Measurements from ENCODE around the gene IZUMO1.
"Not testable (repeated sequence)": the region's sequence is repeated elsewhere in the genome, so short reads cannot be mapped to it uniquely, and the experiment has no call there.

DNA sequence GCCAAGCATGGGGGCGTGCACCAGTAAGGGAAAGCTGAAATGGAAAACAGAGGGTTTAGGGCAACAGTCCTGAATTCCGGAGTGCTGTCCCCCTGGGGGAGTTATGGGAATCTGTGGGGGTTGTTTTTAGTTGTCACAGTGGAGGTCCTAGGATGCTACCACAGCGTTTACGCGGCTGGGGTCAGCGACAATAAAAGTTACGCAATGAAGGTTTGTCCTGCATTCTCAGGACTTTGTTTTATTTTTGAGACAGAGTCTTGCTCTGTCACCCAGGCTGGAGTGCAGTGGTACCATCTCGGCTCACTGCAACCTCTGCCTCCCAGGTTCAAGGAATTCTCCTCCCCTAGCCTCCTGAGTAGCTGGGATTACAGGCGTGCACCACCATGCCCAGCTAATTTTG lies 53.1 kb downstream of the IZUMO1 start:
- TF ChIP-seq EZH2 (IDR thresholded peaks at IDR 0.05; ENCODE audit: insufficient read depth, poor library complexity, severe bottlenecking); EZH2phosphoT487 (IDR thresholded peaks at IDR 0.05; ENCODE audit: insufficient read depth, low read depth): not testable (repeated sequence)

Data from GM23248 (cell line).